CD14-positive monocyte (primary cell): ENCODE measurements around the gene NKX1-1. TPM values are rescaled to one million over a fixed set of nuclear protein-coding genes. Genes with fewer than 3 reads are reported as not detected.
A peak's percentile ranks its signal among the peaks of the same experiment; 100 is the strongest.

Experiments
- DNase-seq, 3 donors: peaks; one replicate each; pipeline ENCODE4 v3.0.0-alpha.2; 2011 to 2022
- H2AFZ ChIP-seq: 2 replicates; pipeline ENCODE4 v1.6.0; 2012; ENCODE audit warnings: mild to moderate bottlenecking, low read depth, low read length, inconsistent platforms; ENCODE audit not compliant: insufficient read depth, poor library complexity, severe bottlenecking
- H3K27ac ChIP-seq, 2 donors: 1 replicate in 1 of 2; 2 replicates in 1 of 2; pipeline ENCODE4 v1.5.1; 2012 to 2013; ENCODE audit warnings: low read length in 2 of 2, control low read depth in 1 of 2, inconsistent platforms in 1 of 2, low read depth in 1 of 2, mild to moderate bottlenecking in 1 of 2
- H3K27me3 ChIP-seq, 2 donors: one replicate each; pipeline versions ENCODE4 v1.6.0 to v1.6.1; 2011 to 2013; ENCODE audit warnings: low read length in 2 of 2; ENCODE audit not compliant: control insufficient read depth in 2 of 2, insufficient read depth in 2 of 2
- H3K36me3 ChIP-seq, 2 donors: replicated peaks in 1 of 2; 1 replicate in 1 of 2; 2 replicates in 1 of 2; pipeline versions ENCODE4 v1.5.1 to v1.6.1; 2012 to 2013; ENCODE audit warnings: low read length in 2 of 2, control low read depth in 1 of 2, inconsistent platforms in 1 of 2, mild to moderate bottlenecking in 1 of 2; ENCODE audit not compliant: insufficient read depth in 2 of 2, control insufficient read depth in 1 of 2
- H3K4me1 ChIP-seq, 2 donors: 1 replicate in 1 of 2; 2 replicates in 1 of 2; pipeline versions ENCODE4 v1.5.1 to v1.6.1; 2012 to 2013; ENCODE audit warnings: low read length in 2 of 2, control low read depth in 1 of 2, inconsistent platforms in 1 of 2, mild to moderate bottlenecking in 1 of 2, moderate library complexity in 1 of 2; ENCODE audit not compliant: insufficient read depth in 2 of 2, control insufficient read depth in 1 of 2
- H3K4me2 ChIP-seq: replicated peaks from 2 replicates; pipeline ENCODE3; 2012; ENCODE audit warnings: low read length, moderate library complexity, mild to moderate bottlenecking; ENCODE audit not compliant: poor library complexity, severe bottlenecking; ENCODE audit errors: extremely low read depth
- H3K4me3 ChIP-seq, 3 experiments: fragments of 200-600 bp in 1 of 3; sonication (generic) in 1 of 3; replicated peaks in 1 of 3; 1 replicate in 2 of 3; 2 replicates in 1 of 3; pipeline ENCODE4 v1.5.1; 2011 to 2013; ENCODE audit warnings: low read length in 3 of 3, mild to moderate bottlenecking in 3 of 3, control low read depth in 2 of 3, low read depth in 2 of 3, inconsistent platforms in 1 of 3, moderate library complexity in 1 of 3
- H3K79me2 ChIP-seq: 2 replicates; pipeline ENCODE4 v1.6.0; 2012; ENCODE audit warnings: mild to moderate bottlenecking, control low read depth, inconsistent platforms, low read length, moderate library complexity; ENCODE audit not compliant: insufficient read depth
- H3K9ac ChIP-seq: 2 replicates; pipeline ENCODE4 v1.6.0; 2017; ENCODE audit warnings: low read length, mild to moderate bottlenecking; ENCODE audit not compliant: insufficient read depth, poor library complexity, severe bottlenecking
- H3K9me3 ChIP-seq, 2 donors: replicated peaks in 1 of 2; 1 replicate in 1 of 2; 2 replicates in 1 of 2; pipeline versions ENCODE4 v1.5.1 to v1.6.1; 2012 to 2013; ENCODE audit warnings: low read length in 2 of 2, control low read depth in 1 of 2; ENCODE audit not compliant: control insufficient read depth in 1 of 2, insufficient read depth in 1 of 2
- H4K20me1 ChIP-seq: 2 replicates; pipeline ENCODE4 v1.6.0; 2012; ENCODE audit warnings: mild to moderate bottlenecking, low read length, control low read depth, moderate library complexity; ENCODE audit not compliant: insufficient read depth
- H3K27ac Mint-ChIP-seq, 7 donors: one replicate each; pipeline ENCODE4 v1.8.0; 2020; ENCODE audit warnings: mild to moderate bottlenecking in 7 of 7, mixed read lengths in 7 of 7, moderate library complexity in 6 of 7, inconsistent platforms in 2 of 7
- H3K27me3 Mint-ChIP-seq, 3 donors: one replicate each; pipeline ENCODE4 v1.8.0; 2021 to 2022; ENCODE audit warnings: low read depth in 3 of 3, mild to moderate bottlenecking in 3 of 3, mixed read lengths in 3 of 3, moderate library complexity in 3 of 3, inconsistent platforms in 1 of 3
- H3K36me3 Mint-ChIP-seq, 2 donors: one replicate each; pipeline ENCODE4 v1.8.0; 2020; ENCODE audit warnings: mixed read lengths in 2 of 2, inconsistent platforms in 1 of 2, mild to moderate bottlenecking in 1 of 2
- H3K4me1 Mint-ChIP-seq: one replicate; pipeline ENCODE4 v1.8.0; 2020; ENCODE audit warnings: mild to moderate bottlenecking, mixed read lengths
- H3K4me3 Mint-ChIP-seq, 2 donors: one replicate each; pipeline ENCODE4 v1.8.0; 2020; ENCODE audit warnings: mild to moderate bottlenecking in 2 of 2, mixed read lengths in 2 of 2, moderate library complexity in 1 of 2
- H3K9me3 Mint-ChIP-seq, 7 donors: one replicate each; pipeline ENCODE4 v1.8.0; 2020 to 2022; ENCODE audit warnings: mixed read lengths in 7 of 7, mild to moderate bottlenecking in 6 of 7, moderate library complexity in 6 of 7, inconsistent platforms in 2 of 7
- WGBS: methylation state at CpG from one replicate; pipeline ENCODE4 v1.1.5; 2013; ENCODE audit warnings: missing lambda C conversion rate; ENCODE audit not compliant: insufficient coverage; 5-methylcytosine and 5-hydroxymethylcytosine counted together
- intact Hi-C, 2 donors: fragments of 100-400 bp; cut with micrococcal nuclease; formaldehyde crosslinking; loops; one replicate each; pipeline versions ENCODE4 v1.15.0 to v1.15.1; 2023
- polyA plus RNA-seq, 3 donors: library from polyadenylated mRNA; depleted of rRNA in 1 of 3; unstranded in 2 of 3; stranded (reverse) in 1 of 3; fragments of 300-500 nt in 2 of 3; fragments of >200 nt in 1 of 3; fragmentation: Illumina TruSeq in 2 of 3; gene quantifications; 1 replicate in 2 of 3; 2 replicates in 1 of 3; pipeline ENCODE4 v1.2.3, GENCODE V29; 2012 to 2021
- TF ChIP-seq, protein P1 (sequence below): fragments of 200-600 bp; IDR thresholded peaks from one replicate; pipeline ENCODE4 v1.8.0; 2022; ENCODE audit warnings: antibody characterized with exemption, mild to moderate bottlenecking

Gene NKX1-1
- polyA plus RNA-seq, 3 donors: not detected

DNA sequence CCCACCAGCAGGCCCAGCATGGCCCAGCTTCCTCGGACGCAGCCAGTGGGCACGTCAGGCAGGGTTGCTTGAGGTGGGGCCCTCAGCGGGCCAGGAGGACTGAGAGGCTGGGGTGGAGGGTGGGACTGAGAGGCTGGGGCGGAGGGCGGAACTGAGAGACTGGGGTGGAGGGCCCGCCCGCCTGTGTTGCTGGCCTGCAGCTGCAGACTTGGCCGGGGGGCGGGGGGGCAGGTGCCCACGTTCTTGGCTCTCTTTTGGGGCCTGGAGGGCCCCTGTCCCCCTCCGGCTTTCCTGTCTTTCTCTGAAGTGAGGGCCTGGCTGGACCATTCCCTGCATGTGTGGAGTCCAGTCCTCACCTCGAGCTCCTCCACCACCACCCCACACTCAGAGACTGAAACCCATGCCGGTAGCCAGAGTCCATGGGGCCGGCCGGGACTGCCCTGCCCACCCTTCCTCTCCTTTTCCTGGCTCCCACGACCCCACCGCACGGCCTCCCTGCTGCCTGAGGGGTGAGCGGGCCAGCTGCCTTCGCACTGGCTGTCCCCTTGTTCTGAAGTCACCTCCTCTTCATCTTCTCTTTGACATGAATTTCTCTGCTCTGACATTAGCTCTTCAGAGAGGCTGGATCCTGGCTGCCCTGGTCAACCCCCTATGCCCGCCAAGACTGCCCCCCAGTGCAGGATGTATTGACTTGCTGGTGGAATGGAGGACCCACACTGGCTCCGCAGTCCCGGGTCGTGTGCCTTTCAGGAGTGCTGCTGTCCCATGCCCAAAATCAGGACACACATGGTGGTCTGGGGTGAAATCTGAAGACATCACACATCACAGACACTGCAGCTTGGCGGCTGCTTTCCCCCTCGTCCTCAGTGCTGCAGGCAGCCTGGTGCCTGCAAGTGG, 10.1 kb upstream of the NKX1-1 start:
- peak in 1 of 3 donors; percentile 1 for DNase-seq
- peak overlapping the region in 1 of 2 donors; percentile 35 for H3K4me3 Mint-ChIP-seq
- peaks cover 0 to 41% of the 10 kb centered on the region in 2 donors for H3K27me3 ChIP-seq

GRCh38 chr4:1415681-1415981, 9.4 kb upstream of the NKX1-1 start:
- Histone ChIP-seq H3K27ac (no peak overlapping the region), H3K9ac (no peak overlapping the region), H3K9me3 (peaks cover 0 to 6% of the 10 kb centered on the region in 2 donors), H2AFZ (no peak overlapping the region), H3K27me3 (peaks cover 0 to 47% of the 10 kb centered on the region in 2 donors), H3K4me3 (no peak overlapping the region), H3K4me2 (no peak overlapping the region), H3K36me3 (no peaks in the 10 kb centered on the region), H4K20me1 (no peaks in the 10 kb centered on the region), H3K79me2 (no peaks in the 10 kb centered on the region), H3K4me1 (no peaks in the 10 kb centered on the region)
- no peaks in the 10 kb centered on the region for H3K4me1 Mint-ChIP-seq
- H3K36me3 Mint-ChIP-seq: peaks cover 0 to under 1% of the 10 kb centered on the region in 2 donors
- TF ChIP-seq, protein P1, sequence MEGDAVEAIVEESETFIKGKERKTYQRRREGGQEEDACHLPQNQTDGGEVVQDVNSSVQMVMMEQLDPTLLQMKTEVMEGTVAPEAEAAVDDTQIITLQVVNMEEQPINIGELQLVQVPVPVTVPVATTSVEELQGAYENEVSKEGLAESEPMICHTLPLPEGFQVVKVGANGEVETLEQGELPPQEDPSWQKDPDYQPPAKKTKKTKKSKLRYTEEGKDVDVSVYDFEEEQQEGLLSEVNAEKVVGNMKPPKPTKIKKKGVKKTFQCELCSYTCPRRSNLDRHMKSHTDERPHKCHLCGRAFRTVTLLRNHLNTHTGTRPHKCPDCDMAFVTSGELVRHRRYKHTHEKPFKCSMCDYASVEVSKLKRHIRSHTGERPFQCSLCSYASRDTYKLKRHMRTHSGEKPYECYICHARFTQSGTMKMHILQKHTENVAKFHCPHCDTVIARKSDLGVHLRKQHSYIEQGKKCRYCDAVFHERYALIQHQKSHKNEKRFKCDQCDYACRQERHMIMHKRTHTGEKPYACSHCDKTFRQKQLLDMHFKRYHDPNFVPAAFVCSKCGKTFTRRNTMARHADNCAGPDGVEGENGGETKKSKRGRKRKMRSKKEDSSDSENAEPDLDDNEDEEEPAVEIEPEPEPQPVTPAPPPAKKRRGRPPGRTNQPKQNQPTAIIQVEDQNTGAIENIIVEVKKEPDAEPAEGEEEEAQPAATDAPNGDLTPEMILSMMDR: no peak
- 71% methylated on average over 6 of the region's 13 CpGs for WGBS
- DNase-seq: no peak
- intact Hi-C loops: no loop called here
- H3K4me3 Mint-ChIP-seq: peak overlapping the region in 1 of 2 donors; percentile 71
- H3K27ac Mint-ChIP-seq: no peak overlapping the region
- peaks cover 57 to 69% (median 60%) of the 10 kb centered on the region in 3 donors for H3K27me3 Mint-ChIP-seq
- H3K9me3 Mint-ChIP-seq: peaks cover 0 to 19% (median 7%) of the 10 kb centered on the region in 7 donors

More for the DNA sequence above, 10.1 kb upstream of the NKX1-1 start:
- Histone ChIP-seq H3K4me3 (no peak overlapping the region), H3K9me3 (peaks cover 0 to 6% of the 10 kb centered on the region in 2 donors), H3K36me3 (no peaks in the 10 kb centered on the region), H3K4me1 (no peaks in the 10 kb centered on the region), H3K79me2 (no peaks in the 10 kb centered on the region), H4K20me1 (no peaks in the 10 kb centered on the region), H3K9ac (no peak overlapping the region), H2AFZ (no peak overlapping the region), H3K4me2 (no peak overlapping the region), H3K27ac (no peak overlapping the region)
- peaks cover 56 to 67% (median 61%) of the 10 kb centered on the region in 3 donors for H3K27me3 Mint-ChIP-seq
- H3K36me3 Mint-ChIP-seq: no peaks in the 10 kb centered on the region
- intact Hi-C loops: no loop called here
- TF ChIP-seq, protein P1: no peak
- 66% methylated on average over 20 of the region's 27 CpGs for WGBS
- H3K4me1 Mint-ChIP-seq: no peaks in the 10 kb centered on the region
- H3K27ac Mint-ChIP-seq: peak overlapping the region in 1 of 7 donors; percentile 61
- H3K9me3 Mint-ChIP-seq: peaks cover 0 to 15% (median 7%) of the 10 kb centered on the region in 7 donors
